ENCODE data around the gene TMEM170A. TPM values are rescaled to one million over a fixed set of nuclear protein-coding genes. Genes with fewer than 3 reads are reported as not detected.

Gene TMEM170A
- total RNA-seq, 2 experiments from 2014 or later, result 25.7 to 29.4 TPM

DNA sequence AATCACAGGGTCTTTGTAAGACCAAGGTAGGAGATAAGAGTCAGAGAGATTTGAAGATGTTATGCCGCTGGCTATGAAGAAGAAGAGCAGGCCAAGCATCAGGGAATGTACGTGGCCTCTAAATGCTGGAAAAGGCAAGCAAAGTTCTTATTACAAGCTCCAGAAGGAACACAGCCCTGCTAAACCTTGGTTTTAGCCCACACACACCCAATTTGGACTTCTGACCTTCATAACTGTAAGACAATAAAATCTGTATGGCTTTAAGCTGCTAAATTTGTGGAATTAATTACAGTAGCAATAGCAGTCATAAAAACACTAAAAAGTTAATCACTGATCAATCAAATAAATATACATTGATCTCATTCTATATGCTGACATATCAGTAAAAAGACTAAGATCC is 6.0 kb downstream of the TMEM170A start:
- no peak overlapping the region for H3K4me2 ChIP-seq (ENCODE audit: low read length)
- intact Hi-C loops (cut with micrococcal nuclease; ENCODE audit: unreplicated experiment), result no loop called here
- ChIA-PET POLR2A (interaction anchor here (0.6 to 1.6 kb wide), 3 partner anchors 12 to 91 kb away, joined by 3 to 4 read pairs (median 3); no protein-coding TSS in a partner anchor), CTCF (ENCODE audit: unreplicated experiment) (no interaction called here)
- peaks cover 36% of the 10 kb centered on the region for H3K79me2 ChIP-seq (ENCODE audit: insufficient read depth, low read depth, low read length)
- H2AFZ ChIP-seq (ENCODE audit: low read length), result no peak overlapping the region
- H3K36me3 ChIP-seq (ENCODE audit: insufficient read depth, low read length), result 0 out of 2 replicates have a peak, but pooled peaks cover 6% of the 10 kb centered on the region
- TF ChIP-seq EZH2phosphoT487 (IDR thresholded peaks at IDR 0.05; ENCODE audit: borderline replicate concordance, low read depth, low read length), result no peak
- TF ChIP-seq, protein P1, sequence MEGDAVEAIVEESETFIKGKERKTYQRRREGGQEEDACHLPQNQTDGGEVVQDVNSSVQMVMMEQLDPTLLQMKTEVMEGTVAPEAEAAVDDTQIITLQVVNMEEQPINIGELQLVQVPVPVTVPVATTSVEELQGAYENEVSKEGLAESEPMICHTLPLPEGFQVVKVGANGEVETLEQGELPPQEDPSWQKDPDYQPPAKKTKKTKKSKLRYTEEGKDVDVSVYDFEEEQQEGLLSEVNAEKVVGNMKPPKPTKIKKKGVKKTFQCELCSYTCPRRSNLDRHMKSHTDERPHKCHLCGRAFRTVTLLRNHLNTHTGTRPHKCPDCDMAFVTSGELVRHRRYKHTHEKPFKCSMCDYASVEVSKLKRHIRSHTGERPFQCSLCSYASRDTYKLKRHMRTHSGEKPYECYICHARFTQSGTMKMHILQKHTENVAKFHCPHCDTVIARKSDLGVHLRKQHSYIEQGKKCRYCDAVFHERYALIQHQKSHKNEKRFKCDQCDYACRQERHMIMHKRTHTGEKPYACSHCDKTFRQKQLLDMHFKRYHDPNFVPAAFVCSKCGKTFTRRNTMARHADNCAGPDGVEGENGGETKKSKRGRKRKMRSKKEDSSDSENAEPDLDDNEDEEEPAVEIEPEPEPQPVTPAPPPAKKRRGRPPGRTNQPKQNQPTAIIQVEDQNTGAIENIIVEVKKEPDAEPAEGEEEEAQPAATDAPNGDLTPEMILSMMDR (conservative IDR thresholded peaks at IDR 0.05; ENCODE audit: low read length), result no peak
- H4K20me1 ChIP-seq (ENCODE audit: insufficient read depth, low read length), result peaks cover 16% of the 10 kb centered on the region
- no peak overlapping the region for H3K27ac ChIP-seq (ENCODE audit: low read depth, low read length, poor library complexity, severe bottlenecking)
- BruUV-seq (replicated peaks), result no TSS peak
- H3K4me3 ChIP-seq (ENCODE audit: low read depth, low read length, poor library complexity, severe bottlenecking), result no peak overlapping the region
- H3K9me2 ChIP-seq (ENCODE audit: insufficient read depth, low read length), result no peaks in the 10 kb centered on the region
- no peak for DNase-seq (ENCODE audit: low spot score)
- peaks cover 10% of the 10 kb centered on the region for H3K4me1 ChIP-seq (ENCODE audit: insufficient read depth, low read length, poor library complexity, severe bottlenecking)
- no peaks in the 10 kb centered on the region for H3K9me3 ChIP-seq (ENCODE audit: low read length)

DNA sequence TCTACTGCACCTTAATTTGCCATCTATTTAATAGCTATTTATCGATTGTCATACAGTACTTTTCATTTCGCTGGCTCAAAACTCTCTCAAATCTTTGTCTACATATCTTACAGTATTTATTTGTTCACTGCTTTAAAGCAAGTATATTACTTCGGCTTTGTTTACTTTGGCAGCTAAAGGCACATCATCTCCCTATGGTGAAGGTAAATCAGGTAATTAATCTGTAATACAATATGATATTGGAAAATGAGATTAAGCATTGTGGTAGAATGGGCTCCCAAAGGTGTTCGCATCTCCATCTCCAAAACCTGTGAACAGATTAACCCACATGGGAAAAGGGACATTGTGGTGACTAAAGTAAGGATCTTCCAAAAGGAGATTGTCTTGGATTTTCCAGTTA is 6.5 kb downstream of the TMEM170A start:
- CTCF ChIA-PET (ENCODE audit: unreplicated experiment), result interaction anchor here (0.5 kb wide), 1 partner anchor 916 kb away, joined by 3 read pairs; no protein-coding TSS in a partner anchor
- peaks cover 7% of the 10 kb centered on the region for H3K4me1 ChIP-seq (ENCODE audit: insufficient read depth, low read length, poor library complexity, severe bottlenecking)
- H3K4me2 ChIP-seq (ENCODE audit: low read length), result no peak overlapping the region
- no TSS peak for BruUV-seq (replicated peaks)
- H3K9me3 ChIP-seq (ENCODE audit: low read length), result no peaks in the 10 kb centered on the region
- POLR2A ChIA-PET, result interaction anchor here (0.6 to 1.6 kb wide), 3 partner anchors 12 to 91 kb away, joined by 3 to 4 read pairs (median 3); no protein-coding TSS in a partner anchor
- H3K4me3 ChIP-seq (ENCODE audit: low read depth, low read length, poor library complexity, severe bottlenecking), result no peak overlapping the region
- intact Hi-C loops (cut with micrococcal nuclease; ENCODE audit: unreplicated experiment), result no loop called here
- DNase-seq (ENCODE audit: low spot score), result no peak
- H3K79me2 ChIP-seq (ENCODE audit: insufficient read depth, low read depth, low read length), result peaks cover 32% of the 10 kb centered on the region
- H3K36me3 ChIP-seq (ENCODE audit: insufficient read depth, low read length), result 0 out of 2 replicates have a peak, but pooled peaks cover 6% of the 10 kb centered on the region
- TF ChIP-seq, protein P1 (conservative IDR thresholded peaks at IDR 0.05; ENCODE audit: low read length), result no peak
- no peak for TF ChIP-seq EZH2phosphoT487 (IDR thresholded peaks at IDR 0.05; ENCODE audit: borderline replicate concordance, low read depth, low read length)
- H3K9me2 ChIP-seq (ENCODE audit: insufficient read depth, low read length), result no peaks in the 10 kb centered on the region
- H4K20me1 ChIP-seq (ENCODE audit: insufficient read depth, low read length), result peaks cover 16% of the 10 kb centered on the region
- H2AFZ ChIP-seq (ENCODE audit: low read length), result no peak overlapping the region
- no peak overlapping the region for H3K27ac ChIP-seq (ENCODE audit: low read depth, low read length, poor library complexity, severe bottlenecking)

DNA sequence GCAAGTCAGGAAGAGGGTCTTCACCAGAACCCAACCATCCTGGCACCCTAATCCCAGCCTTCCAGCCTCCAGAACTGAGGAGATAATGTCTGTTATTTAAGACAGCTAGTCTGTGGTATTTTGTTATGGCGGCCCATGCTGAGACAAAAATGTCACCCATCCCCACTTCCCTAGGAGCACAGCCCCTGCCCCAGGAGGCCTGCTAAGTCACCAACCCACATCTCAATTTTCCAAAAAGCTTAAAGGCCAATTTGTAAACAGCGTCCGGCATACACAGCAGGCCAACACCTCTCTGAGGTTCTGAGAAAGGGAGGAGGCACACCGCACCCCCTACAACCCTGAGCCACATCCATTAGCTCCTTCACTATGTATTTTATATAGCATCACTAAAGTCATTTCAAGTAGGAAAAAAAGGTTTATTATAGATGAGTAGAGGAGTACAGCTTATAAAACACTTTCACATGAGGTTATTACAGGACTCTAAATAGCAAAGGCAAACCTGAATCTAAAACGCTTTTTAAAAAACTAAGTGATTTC is 6.9 kb downstream of the TMEM170A start:
- TF ChIP-seq, protein P1 (conservative IDR thresholded peaks at IDR 0.05; ENCODE audit: low read length), result no peak
- TF ChIP-seq EZH2phosphoT487 (IDR thresholded peaks at IDR 0.05; ENCODE audit: borderline replicate concordance, low read depth, low read length), result no peak
- H3K9me2 ChIP-seq (ENCODE audit: insufficient read depth, low read length), result no peaks in the 10 kb centered on the region
- H3K36me3 ChIP-seq (ENCODE audit: insufficient read depth, low read length), result 0 out of 2 replicates have a peak, but pooled peaks cover 6% of the 10 kb centered on the region
- no peak overlapping the region for H3K4me3 ChIP-seq (ENCODE audit: low read depth, low read length, poor library complexity, severe bottlenecking)
- CTCF ChIA-PET (ENCODE audit: unreplicated experiment), result interaction anchor here (0.5 kb wide), 1 partner anchor 916 kb away, joined by 3 read pairs; no protein-coding TSS in a partner anchor
- H3K9me3 ChIP-seq (ENCODE audit: low read length), result no peaks in the 10 kb centered on the region
- DNase-seq (ENCODE audit: low spot score), result no peak
- peaks cover 2% of the 10 kb centered on the region for H3K4me1 ChIP-seq (ENCODE audit: insufficient read depth, low read length, poor library complexity, severe bottlenecking)
- intact Hi-C loops (cut with micrococcal nuclease; ENCODE audit: unreplicated experiment), result no loop called here
- no TSS peak for BruUV-seq (replicated peaks)
- H3K79me2 ChIP-seq (ENCODE audit: insufficient read depth, low read depth, low read length), result peaks cover 27% of the 10 kb centered on the region
- H4K20me1 ChIP-seq (ENCODE audit: insufficient read depth, low read length), result peaks cover 11% of the 10 kb centered on the region
- no peak overlapping the region for H3K4me2 ChIP-seq (ENCODE audit: low read length)
- POLR2A ChIA-PET, result interaction anchor here (0.6 to 2.6 kb wide), 4 partner anchors 11 to 90 kb away, joined by 3 to 8 read pairs (median 4); partner anchors contain the start of gene CFDP1
- H3K27ac ChIP-seq (ENCODE audit: low read depth, low read length, poor library complexity, severe bottlenecking), result no peak overlapping the region
- H2AFZ ChIP-seq (ENCODE audit: low read length), result no peak overlapping the region
